Endodermal cell (in vitro differentiated cells): ENCODE results near the gene SULT4A1. TPM values are rescaled to one million over a fixed set of nuclear protein-coding genes. Genes with fewer than 3 reads are reported as not detected.

Source experiments
- DNase-seq: peaks from one replicate; pipeline ENCODE4 v3.0.0-alpha.2; 2017
- H3K27ac ChIP-seq: 2 replicates; pipeline ENCODE4 v1.5.1; 2013; ENCODE audit warnings: mild to moderate bottlenecking, low read depth, low read length, moderate library complexity
- H3K27me3 ChIP-seq: 2 replicates; pipeline ENCODE4 v1.6.1; 2013; ENCODE audit warnings: mild to moderate bottlenecking, low read length, moderate library complexity; ENCODE audit not compliant: insufficient read depth, control insufficient read depth, poor library complexity, severe bottlenecking
- H3K36me3 ChIP-seq: 2 replicates; pipeline ENCODE4 v1.7.0; 2013; ENCODE audit warnings: mild to moderate bottlenecking, low read length, moderate library complexity; ENCODE audit not compliant: control insufficient read depth, insufficient read depth
- H3K4me1 ChIP-seq: one replicate; pipeline ENCODE4 v1.7.0; 2013; ENCODE audit warnings: low read length; ENCODE audit not compliant: control insufficient read depth, insufficient read depth
- H3K4me3 ChIP-seq: 2 replicates; pipeline ENCODE4 v1.5.1; 2013; ENCODE audit warnings: mild to moderate bottlenecking, low read length, moderate library complexity
- H3K9ac ChIP-seq: 2 replicates; pipeline ENCODE4 v1.6.1; 2013; ENCODE audit warnings: mild to moderate bottlenecking, low read length, moderate library complexity; ENCODE audit not compliant: poor library complexity, severe bottlenecking; ENCODE audit errors: extremely low read depth
- H3K9me3 ChIP-seq: 2 replicates; pipeline ENCODE4 v1.6.1; 2013; ENCODE audit warnings: mild to moderate bottlenecking, low read length, moderate library complexity; ENCODE audit not compliant: control insufficient read depth
- H3K27ac Mint-ChIP-seq: 2 replicates; pipeline ENCODE4 v1.8.0; 2020; ENCODE audit warnings: mixed read lengths
- H3K27me3 Mint-ChIP-seq: 2 replicates; pipeline ENCODE4 v1.8.0; 2021; ENCODE audit warnings: mild to moderate bottlenecking, mixed read lengths; ENCODE audit not compliant: insufficient read depth
- H3K36me3 Mint-ChIP-seq: 2 replicates; pipeline ENCODE4 v1.8.0; 2020; ENCODE audit warnings: low read depth, mixed read lengths
- H3K4me1 Mint-ChIP-seq: 2 replicates; pipeline ENCODE4 v1.8.0; 2020; ENCODE audit warnings: mixed read lengths
- H3K4me3 Mint-ChIP-seq: 2 replicates; pipeline ENCODE4 v1.8.0; 2020; ENCODE audit warnings: mild to moderate bottlenecking, moderate library complexity, mixed read lengths
- H3K9me3 Mint-ChIP-seq: 2 replicates; pipeline ENCODE4 v1.8.0; 2020; ENCODE audit warnings: mild to moderate bottlenecking, mixed read lengths
- WGBS, 2 experiments: methylation state at CpG; one replicate each; pipeline versions ENCODE4 v1.1.5 to v1.1.7; 2013; ENCODE audit warnings: missing lambda C conversion rate in 2 of 2, mixed read lengths in 1 of 2; ENCODE audit not compliant: insufficient coverage in 1 of 2, insufficient read length in 1 of 2; 5-methylcytosine and 5-hydroxymethylcytosine counted together
- total RNA-seq, 2 donors: library from RNA; stranded (reverse); fragmentation: NEBNext Ultra II Directional in 1 of 2; extraction: Animal tissue kit (Norgen Biotek cat#: 25700) in 1 of 2; gene quantifications; 2 replicates in 1 of 2; 3 replicates in 1 of 2; pipeline ENCODE4 v1.2.1, GENCODE V29; 2021
- TF ChIP-seq, protein P1 (sequence below): fragments of 200-600 bp; sonication (generic); conservative IDR thresholded peaks from 2 replicates; pipeline ENCODE4 v1.5.0; 2021; ENCODE audit warnings: antibody characterized with exemption, mild to moderate bottlenecking

The SULT4A1 gene
- total RNA-seq, 2 donors from 2014 or later: 11.4 to 12.7 TPM

DNA sequence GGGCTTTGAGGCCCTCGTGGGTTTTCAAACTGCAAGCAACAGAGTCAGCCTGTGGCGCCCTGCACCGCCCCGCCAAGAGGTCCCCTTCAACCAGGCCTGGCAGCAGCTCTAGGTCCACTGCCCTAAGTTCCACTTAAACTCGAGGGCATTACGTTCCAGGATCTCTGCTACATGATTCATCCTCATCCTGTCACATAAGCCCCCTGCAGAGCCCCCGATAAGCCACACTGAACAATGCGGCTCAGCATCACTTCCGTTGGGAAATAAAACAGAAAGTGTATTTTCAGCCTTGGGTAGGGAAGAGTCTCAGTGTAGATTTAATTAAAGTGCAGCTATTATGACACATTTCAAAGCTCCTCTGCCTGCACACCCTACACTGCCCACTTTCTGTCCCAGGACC is 24.6 kb downstream of the SULT4A1 start:
- WGBS, 2 experiments: 89 to 95% methylated on average over 6 to 9 of the region's 9 CpGs
- Histone ChIP-seq H3K9ac (no peak overlapping the region), H3K4me1 (no peaks in the 10 kb centered on the region)

DNA sequence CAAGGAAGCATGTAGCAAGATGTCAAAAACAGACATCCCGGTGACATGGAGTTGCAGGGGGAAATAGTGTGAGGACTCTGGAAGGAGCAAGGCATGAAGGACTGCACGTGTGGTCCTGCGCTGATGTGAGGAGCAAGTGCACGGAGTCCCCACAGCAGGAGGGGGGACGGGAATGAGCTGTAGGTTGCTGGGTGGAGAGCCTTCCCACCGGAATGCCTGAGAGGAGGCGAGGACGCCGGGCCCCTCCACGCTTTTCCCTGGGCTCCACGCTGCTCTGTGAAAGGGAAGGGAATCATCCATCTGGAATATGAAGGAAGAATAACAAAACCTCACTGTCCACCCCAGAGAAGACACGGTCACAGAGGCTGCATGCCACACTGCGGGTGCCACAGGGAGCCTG is 26.6 kb downstream of the SULT4A1 start:
- Histone ChIP-seq H3K9me3 (no peaks in the 10 kb centered on the region), H3K4me3 (no peak overlapping the region), H3K9ac (no peak overlapping the region), H3K4me1 (no peaks in the 10 kb centered on the region), H3K27me3 (no peaks in the 10 kb centered on the region), H3K36me3 (peaks cover 5% of the 10 kb centered on the region), H3K27ac (no peak overlapping the region)
- DNase-seq: no peak
- Mint-ChIP-seq H3K36me3 (peaks cover 24% of the 10 kb centered on the region), H3K4me3 (no peak overlapping the region), H3K9me3 (no peaks in the 10 kb centered on the region), H3K27me3 (no peaks in the 10 kb centered on the region), H3K4me1 (no peaks in the 10 kb centered on the region), H3K27ac (no peak overlapping the region)
- TF ChIP-seq, protein P1, sequence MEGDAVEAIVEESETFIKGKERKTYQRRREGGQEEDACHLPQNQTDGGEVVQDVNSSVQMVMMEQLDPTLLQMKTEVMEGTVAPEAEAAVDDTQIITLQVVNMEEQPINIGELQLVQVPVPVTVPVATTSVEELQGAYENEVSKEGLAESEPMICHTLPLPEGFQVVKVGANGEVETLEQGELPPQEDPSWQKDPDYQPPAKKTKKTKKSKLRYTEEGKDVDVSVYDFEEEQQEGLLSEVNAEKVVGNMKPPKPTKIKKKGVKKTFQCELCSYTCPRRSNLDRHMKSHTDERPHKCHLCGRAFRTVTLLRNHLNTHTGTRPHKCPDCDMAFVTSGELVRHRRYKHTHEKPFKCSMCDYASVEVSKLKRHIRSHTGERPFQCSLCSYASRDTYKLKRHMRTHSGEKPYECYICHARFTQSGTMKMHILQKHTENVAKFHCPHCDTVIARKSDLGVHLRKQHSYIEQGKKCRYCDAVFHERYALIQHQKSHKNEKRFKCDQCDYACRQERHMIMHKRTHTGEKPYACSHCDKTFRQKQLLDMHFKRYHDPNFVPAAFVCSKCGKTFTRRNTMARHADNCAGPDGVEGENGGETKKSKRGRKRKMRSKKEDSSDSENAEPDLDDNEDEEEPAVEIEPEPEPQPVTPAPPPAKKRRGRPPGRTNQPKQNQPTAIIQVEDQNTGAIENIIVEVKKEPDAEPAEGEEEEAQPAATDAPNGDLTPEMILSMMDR: no peak
- WGBS, 2 experiments: 90 to 96% methylated on average over 11 to 13 of the region's 13 CpGs

More for the DNA sequence above, 24.6 kb downstream of the SULT4A1 start:
- Histone ChIP-seq H3K36me3 (peaks cover 5% of the 10 kb centered on the region), H3K27ac (no peak overlapping the region), H3K4me3 (no peak overlapping the region), H3K27me3 (no peaks in the 10 kb centered on the region), H3K9me3 (no peaks in the 10 kb centered on the region)
- DNase-seq: no peak
- Mint-ChIP-seq H3K27ac (no peak overlapping the region), H3K9me3 (no peaks in the 10 kb centered on the region), H3K4me3 (no peak overlapping the region), H3K4me1 (no peaks in the 10 kb centered on the region), H3K27me3 (no peaks in the 10 kb centered on the region), H3K36me3 (peaks cover 22% of the 10 kb centered on the region)
- TF ChIP-seq, protein P1: no peak

DNA sequence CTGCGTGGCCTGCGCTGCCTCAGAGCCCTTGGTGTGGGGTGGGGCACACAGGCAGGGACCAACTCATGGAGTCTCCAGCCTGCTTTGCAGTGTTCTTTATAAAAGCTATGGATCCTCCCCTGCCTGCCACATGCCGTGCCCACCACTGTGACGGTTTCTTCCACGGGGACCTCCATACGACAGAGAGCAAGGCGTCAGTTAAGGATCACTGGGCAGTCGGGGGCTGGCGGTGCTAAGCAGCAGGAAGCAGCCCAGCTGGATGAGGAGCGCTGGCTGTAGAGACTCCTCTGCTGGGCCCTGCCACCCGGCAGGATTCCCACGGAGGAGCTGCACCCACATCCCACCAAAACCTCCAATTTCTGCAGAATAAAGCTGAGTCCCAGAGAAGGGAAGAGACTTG is 27.1 kb downstream of the SULT4A1 start:
- TF ChIP-seq, protein P1: no peak
- Mint-ChIP-seq H3K36me3 (peaks cover 24% of the 10 kb centered on the region), H3K27me3 (no peaks in the 10 kb centered on the region), H3K27ac (no peak overlapping the region), H3K4me1 (no peaks in the 10 kb centered on the region), H3K9me3 (no peaks in the 10 kb centered on the region), H3K4me3 (no peak overlapping the region)
- Histone ChIP-seq H3K36me3 (peaks cover 5% of the 10 kb centered on the region), H3K27me3 (no peaks in the 10 kb centered on the region), H3K9me3 (no peaks in the 10 kb centered on the region), H3K4me3 (no peak overlapping the region), H3K9ac (no peak overlapping the region), H3K27ac (peak overlapping the region; percentile 16), H3K4me1 (no peaks in the 10 kb centered on the region)
- WGBS, 2 experiments: 94% methylated on average over 9 to 12 of the region's 12 CpGs
- no peak for DNase-seq
